ENCODE measurements around the gene RPL27A. TPM values are rescaled to one million over a fixed set of nuclear protein-coding genes. Genes with fewer than 3 reads are reported as not detected.
A peak's percentile ranks its signal among the peaks of the same experiment; 100 is the strongest.

Gene RPL27A
- total RNA-seq, 2 donors from 2014 or later, result 1,114 to 1,791 TPM

- H3K27ac Mint-ChIP-seq, result peak overlapping the region; percentile 4
- no peaks in the 10 kb centered on the region for H3K27me3 Mint-ChIP-seq (ENCODE audit: insufficient read depth)
- TF ChIP-seq CTCF (conservative IDR thresholded peaks at IDR 0.05), result no peak
- H3K9ac ChIP-seq (ENCODE audit: extremely low read depth, low read length, poor library complexity, severe bottlenecking), result no peak overlapping the region
- peaks cover 12% of the 10 kb centered on the region for H3K4me1 ChIP-seq (ENCODE audit: control insufficient read depth, insufficient read depth, low read length)
- no peak for DNase-seq
- H3K4me3 Mint-ChIP-seq, result no peak overlapping the region
- 97 to 99% methylated on average over 12 of the region's 12 CpGs for WGBS, 2 experiments (ENCODE audit: insufficient coverage in 1 of 2, insufficient read length in 1 of 2)
- peaks cover 40% of the 10 kb centered on the region for H3K4me1 Mint-ChIP-seq
- H3K9me3 Mint-ChIP-seq, result no peaks in the 10 kb centered on the region
- peaks cover 94% of the 10 kb centered on the region for H3K36me3 ChIP-seq (ENCODE audit: control insufficient read depth, insufficient read depth, low read length)
- no peak overlapping the region for H3K4me3 ChIP-seq (ENCODE audit: low read length)
- H3K36me3 Mint-ChIP-seq (ENCODE audit: low read depth), result peaks cover 39% of the 10 kb centered on the region
- H3K9me3 ChIP-seq (ENCODE audit: control insufficient read depth, low read length), result no peaks in the 10 kb centered on the region
- no peak overlapping the region for H3K27ac ChIP-seq (ENCODE audit: low read depth, low read length)
- no peaks in the 10 kb centered on the region for H3K27me3 ChIP-seq (ENCODE audit: control insufficient read depth, insufficient read depth, low read length, poor library complexity, severe bottlenecking)
Observed at GRCh38 chr11:8712506-8712905, 29.9 kb downstream of the RPL27A start.

GRCh38 chr11:8713760-8714454 lies 31.3 kb downstream of the RPL27A start:
- H3K9me3 Mint-ChIP-seq, result no peaks in the 10 kb centered on the region
- Histone ChIP-seq H3K27me3 (ENCODE audit: control insufficient read depth, insufficient read depth, low read length, poor library complexity, severe bottlenecking) (no peaks in the 10 kb centered on the region), H3K9ac (ENCODE audit: extremely low read depth, low read length, poor library complexity, severe bottlenecking) (peak overlapping the region; percentile 7), H3K9me3 (ENCODE audit: control insufficient read depth, low read length) (no peaks in the 10 kb centered on the region), H3K27ac (ENCODE audit: low read depth, low read length) (peak overlapping the region; percentile 30), H3K4me1 (ENCODE audit: control insufficient read depth, insufficient read depth, low read length) (peaks cover 20% of the 10 kb centered on the region), H3K4me3 (ENCODE audit: low read length) (no peak overlapping the region), H3K36me3 (ENCODE audit: control insufficient read depth, insufficient read depth, low read length) (peaks cover 92% of the 10 kb centered on the region)
- H3K4me1 Mint-ChIP-seq, result peaks cover 48% of the 10 kb centered on the region
- no peaks in the 10 kb centered on the region for H3K27me3 Mint-ChIP-seq (ENCODE audit: insufficient read depth)
- H3K4me3 Mint-ChIP-seq, result peak overlapping the region; percentile 13
- WGBS, 2 experiments (ENCODE audit: insufficient coverage in 1 of 2, insufficient read length in 1 of 2), result 59 to 60% methylated on average over 8 of the region's 8 CpGs
- no peak for TF ChIP-seq CTCF (conservative IDR thresholded peaks at IDR 0.05)
- peaks cover 34% of the 10 kb centered on the region for H3K36me3 Mint-ChIP-seq (ENCODE audit: low read depth)
- peak overlapping the region; percentile 95 for H3K27ac Mint-ChIP-seq
- peak; percentile 88 for DNase-seq

- no peak for TF ChIP-seq CTCF (conservative IDR thresholded peaks at IDR 0.05)
- Histone ChIP-seq H3K27ac (ENCODE audit: low read depth, low read length) (no peak overlapping the region), H3K4me1 (ENCODE audit: control insufficient read depth, insufficient read depth, low read length) (peaks cover 26% of the 10 kb centered on the region), H3K27me3 (ENCODE audit: control insufficient read depth, insufficient read depth, low read length, poor library complexity, severe bottlenecking) (no peaks in the 10 kb centered on the region), H3K36me3 (ENCODE audit: control insufficient read depth, insufficient read depth, low read length) (peaks cover 92% of the 10 kb centered on the region), H3K9me3 (ENCODE audit: control insufficient read depth, low read length) (no peaks in the 10 kb centered on the region), H3K9ac (ENCODE audit: extremely low read depth, low read length, poor library complexity, severe bottlenecking) (no peak overlapping the region), H3K4me3 (ENCODE audit: low read length) (no peak overlapping the region)
- H3K36me3 Mint-ChIP-seq (ENCODE audit: low read depth), result peaks cover 34% of the 10 kb centered on the region
- DNase-seq, result no peak
- 92 to 100% methylated on average over 2 to 4 of the region's 4 CpGs for WGBS, 2 experiments (ENCODE audit: insufficient coverage in 1 of 2, insufficient read length in 1 of 2)
- H3K27ac Mint-ChIP-seq, result peak overlapping the region; percentile 95
- H3K4me1 Mint-ChIP-seq, result peaks cover 55% of the 10 kb centered on the region
- H3K4me3 Mint-ChIP-seq, result no peak overlapping the region
- no peaks in the 10 kb centered on the region for H3K27me3 Mint-ChIP-seq (ENCODE audit: insufficient read depth)
- H3K9me3 Mint-ChIP-seq, result no peaks in the 10 kb centered on the region
Observed at GRCh38 chr11:8714622-8715225, 32.1 kb downstream of the RPL27A start.

Data from endodermal cell (in vitro differentiated cells).